Activated CD8-positive, alpha-beta T cell treated with anti-CD3 and anti-CD28 coated beads, Interleukin-2, amount 10 ng/mL, durations not matched to agents 7 days and 5 days (primary cell): Measurements from ENCODE around the gene WBP11. TPM values are rescaled to one million over a fixed set of nuclear protein-coding genes. Genes with fewer than 3 reads are reported as not detected.
"Not testable (repeated sequence)": the region's sequence is repeated elsewhere in the genome, so short reads cannot be mapped to it uniquely, and the experiment has no call there.

Experiments used
- ATAC-seq: fragments of 150-1000 bp; cut with Tn5 transposase; one replicate; pipeline ENCODE4 v1.10.0; 2021; ENCODE audit warnings: moderate library complexity
- CTCF ChIA-PET: fragments of 350-600 bp; sonication (Branson Sonifier 250); formaldehyde crosslinking; loops from one replicate; lab custom pipeline; 2021; ENCODE audit warnings: antibody characterized with exemption; lab: Charles Lee
- POLR2A ChIA-PET: fragments of 350-600 bp; sonication (Branson Sonifier 250); formaldehyde crosslinking; loops from one replicate; lab custom pipeline; 2021; ENCODE audit warnings: antibody characterized with exemption; lab: Charles Lee
- DNase-seq: peaks from one replicate; pipeline ENCODE4 v3.0.0-alpha.2; 2020
- H3K27ac Mint-ChIP-seq: one replicate; pipeline ENCODE4 v1.8.0; 2021; ENCODE audit warnings: mild to moderate bottlenecking, mixed read lengths
- H3K27me3 Mint-ChIP-seq: one replicate; pipeline ENCODE4 v1.8.0; 2021; ENCODE audit warnings: low read depth, mixed read lengths
- H3K36me3 Mint-ChIP-seq: one replicate; pipeline ENCODE4 v1.8.0; 2021; ENCODE audit warnings: low read depth, mixed read lengths
- H3K4me1 Mint-ChIP-seq: one replicate; pipeline ENCODE4 v1.8.0; 2021; ENCODE audit warnings: low read depth, mixed read lengths
- H3K4me3 Mint-ChIP-seq: one replicate; pipeline ENCODE4 v1.8.0; 2021; ENCODE audit warnings: mild to moderate bottlenecking, mixed read lengths
- H3K9me3 Mint-ChIP-seq: one replicate; pipeline ENCODE4 v1.8.0; 2022; ENCODE audit warnings: mixed read lengths; ENCODE audit not compliant: insufficient read depth
- total RNA-seq, 2 experiments: library from RNA; stranded (reverse); gene quantifications; one replicate each; pipeline ENCODE4 v1.2.3, GENCODE V29; 2021

The WBP11 gene
- total RNA-seq, 2 experiments from 2014 or later = 98.2 to 98.6 TPM

GRCh38 chr12:14759711-14760280, 43.5 kb downstream of the WBP11 start:
- H3K27ac Mint-ChIP-seq, H3K4me1 Mint-ChIP-seq, H3K27me3 Mint-ChIP-seq, POLR2A ChIA-PET, ATAC-seq, H3K4me3 Mint-ChIP-seq, DNase-seq, CTCF ChIA-PET: not testable (repeated sequence)
- H3K9me3 Mint-ChIP-seq = peaks cover 14% of the 10 kb centered on the region
- peaks cover 30% of the 10 kb centered on the region for H3K36me3 Mint-ChIP-seq

- CTCF ChIA-PET = interaction anchor here (1.3 kb wide), 1 partner anchor 18 kb away, joined by 4 read pairs; a partner anchor contains a TSS
- Mint-ChIP-seq H3K9me3 (peaks cover 9% of the 10 kb centered on the region), H3K27ac (no peak overlapping the region), H3K4me1 (peaks cover 2% of the 10 kb centered on the region), H3K36me3 (peaks cover 16% of the 10 kb centered on the region), H3K4me3 (no peak overlapping the region), H3K27me3 (no peaks in the 10 kb centered on the region)
- POLR2A ChIA-PET = no interaction called here
- DNase-seq = no peak
- no peak for ATAC-seq
Measured at GRCh38 chr12:14756334-14757143, 46.7 kb downstream of the WBP11 start.

GRCh38 chr12:14751986-14752385, 51.3 kb downstream of the WBP11 start:
- no peak for DNase-seq
- H3K27me3 Mint-ChIP-seq = no peaks in the 10 kb centered on the region
- POLR2A ChIA-PET = no interaction called here
- no peaks in the 10 kb centered on the region for H3K9me3 Mint-ChIP-seq
- no peak overlapping the region for H3K4me3 Mint-ChIP-seq
- ATAC-seq = no peak
- CTCF ChIA-PET = no interaction called here
- H3K27ac Mint-ChIP-seq = no peak overlapping the region
- H3K4me1 Mint-ChIP-seq = peaks cover 2% of the 10 kb centered on the region
- H3K36me3 Mint-ChIP-seq = no peaks in the 10 kb centered on the region

GRCh38 chr12:14743061-14743460, 60.2 kb downstream of the WBP11 start:
- H3K27me3 Mint-ChIP-seq = no peaks in the 10 kb centered on the region
- H3K4me3 Mint-ChIP-seq = no peak overlapping the region
- POLR2A ChIA-PET = no interaction called here
- no peak overlapping the region for H3K27ac Mint-ChIP-seq
- peaks cover 4% of the 10 kb centered on the region for H3K36me3 Mint-ChIP-seq
- CTCF ChIA-PET = no interaction called here
- DNase-seq = no peak
- peaks cover 5% of the 10 kb centered on the region for H3K9me3 Mint-ChIP-seq
- ATAC-seq = no peak
- no peaks in the 10 kb centered on the region for H3K4me1 Mint-ChIP-seq

- Mint-ChIP-seq H3K4me1 (no peaks in the 10 kb centered on the region), H3K9me3 (peaks cover 5% of the 10 kb centered on the region), H3K27me3 (no peaks in the 10 kb centered on the region), H3K27ac (no peak overlapping the region), H3K4me3 (no peak overlapping the region), H3K36me3 (peaks cover 4% of the 10 kb centered on the region)
- ChIA-PET POLR2A (no interaction called here), CTCF (no interaction called here)
- DNase-seq = no peak
- ATAC-seq = no peak
Measured at GRCh38 chr12:14741942-14742341, 61.3 kb downstream of the WBP11 start.

- no peak overlapping the region for H3K4me3 Mint-ChIP-seq
- ChIA-PET CTCF (interaction anchor here (0.9 kb wide), 1 partner anchor 29 kb away, joined by 3 read pairs; no protein-coding TSS in a partner anchor), POLR2A (no interaction called here)
- DNase-seq (no peak), ATAC-seq (no peak)
- H3K9me3 Mint-ChIP-seq = peaks cover 3% of the 10 kb centered on the region
- no peak overlapping the region for H3K27ac Mint-ChIP-seq
- peaks cover 4% of the 10 kb centered on the region for H3K36me3 Mint-ChIP-seq
- H3K27me3 Mint-ChIP-seq = no peaks in the 10 kb centered on the region
- no peaks in the 10 kb centered on the region for H3K4me1 Mint-ChIP-seq
Measured at GRCh38 chr12:14741153-14741552, 62.1 kb downstream of the WBP11 start.

- H3K27ac Mint-ChIP-seq, H3K4me1 Mint-ChIP-seq, H3K27me3 Mint-ChIP-seq, POLR2A ChIA-PET, H3K36me3 Mint-ChIP-seq, H3K4me3 Mint-ChIP-seq, DNase-seq, H3K9me3 Mint-ChIP-seq, ATAC-seq: not testable (repeated sequence)
- CTCF ChIA-PET = interaction anchor here (1.3 kb wide), 2 partner anchors 12 to 485 kb away, joined by 3 to 4 read pairs; partner anchors contain the start of gene RERG
Measured at GRCh38 chr12:14736441-14736840, 66.8 kb downstream of the WBP11 start.

Other genes with a start within 250 kb of the WBP11 start
- not detected for gene PLBD1, start 235.6 kb downstream of the WBP11 start, total RNA-seq
- not detected for gene GUCY2C, start 106.9 kb downstream of the WBP11 start, total RNA-seq
- 1 to 10 TPM; 1.4 to 1.5 TPM for gene C12orf60, start 192 bp upstream of the WBP11 start, total RNA-seq
- gene SMCO3, start 10.7 kb upstream of the WBP11 start, total RNA-seq = not detected
- not detected for gene ART4, start 40.0 kb upstream of the WBP11 start, total RNA-seq
- under 1 TPM; 0.21 to 0.34 TPM for gene MGP, start 82.4 kb upstream of the WBP11 start, total RNA-seq
- 1 to 10 TPM; 7.9 to 8.7 TPM for gene ERP27, start 135.1 kb upstream of the WBP11 start, total RNA-seq
- gene ARHGDIB, start 158.1 kb upstream of the WBP11 start, total RNA-seq = 1,000 to 10,000 TPM; 1,528 to 1,576 TPM
- under 1 TPM in 1 of 2 experiments, not detected in 1; 0.40 TPM for gene PDE6H, start 169.6 kb upstream of the WBP11 start, total RNA-seq